Fibroblast of lung (primary cell): ENCODE measurements around the gene GABRG3. TPM values are rescaled to one million over a fixed set of nuclear protein-coding genes. Genes with fewer than 3 reads are reported as not detected.

Experiments used
- DNase-seq, 2 donors: peaks; one replicate each; pipeline versions ENCODE4 v3.0.0 to v3.0.0-alpha.2; 2010; ENCODE audit warnings: low read depth in 2 of 2
- H2AFZ ChIP-seq: 2 replicates; pipeline ENCODE4 v1.5.1; 2012; ENCODE audit warnings: low read length, control low read depth, inconsistent platforms
- H3K27ac ChIP-seq: 2 replicates; pipeline ENCODE4 v1.5.1; 2011; ENCODE audit warnings: low read length, control low read depth; ENCODE audit not compliant: insufficient read depth
- H3K27me3 ChIP-seq: 2 replicates; pipeline ENCODE4 v1.5.1; 2011; ENCODE audit warnings: mild to moderate bottlenecking, low read length; ENCODE audit not compliant: control insufficient read depth, insufficient read depth
- H3K36me3 ChIP-seq: 2 replicates; pipeline ENCODE4 v1.5.1; 2011; ENCODE audit warnings: low read length; ENCODE audit not compliant: control insufficient read depth, insufficient read depth
- H3K4me1 ChIP-seq: 2 replicates; pipeline ENCODE4 v1.5.1; 2011; ENCODE audit warnings: low read length; ENCODE audit not compliant: control insufficient read depth, insufficient read depth; ENCODE audit errors: extremely low read depth
- H3K4me2 ChIP-seq: 2 replicates; pipeline ENCODE4 v1.5.1; 2011; ENCODE audit warnings: low read length, control low read depth; ENCODE audit not compliant: insufficient read depth; ENCODE audit errors: extremely low read depth
- H3K4me3 ChIP-seq, 4 experiments: fragments of 200-600 bp in 1 of 4; sonication (generic) in 1 of 4; replicated peaks in 1 of 4; 2 replicates each; pipeline ENCODE4 v1.5.1; 2011 to 2016; ENCODE audit warnings: low read length in 4 of 4, low read depth in 3 of 4, mild to moderate bottlenecking in 3 of 4, control low read depth in 2 of 4, inconsistent platforms in 1 of 4, mixed read lengths in 1 of 4; ENCODE audit not compliant: insufficient read depth in 1 of 4; ENCODE audit errors: control extremely low read depth in 1 of 4
- H3K79me2 ChIP-seq: 2 replicates; pipeline ENCODE4 v1.5.1; 2012; ENCODE audit warnings: mild to moderate bottlenecking, low read length, inconsistent platforms; ENCODE audit not compliant: control insufficient read depth, insufficient read depth
- H3K9ac ChIP-seq: 2 replicates; pipeline ENCODE4 v1.5.1; 2011; ENCODE audit warnings: mild to moderate bottlenecking, low read length, control low read depth; ENCODE audit not compliant: insufficient read depth
- H3K9me3 ChIP-seq: 2 replicates; pipeline ENCODE4 v1.5.1; 2012; ENCODE audit warnings: low read depth, low read length; ENCODE audit not compliant: control insufficient read depth, insufficient read depth
- H4K20me1 ChIP-seq: 2 replicates; pipeline ENCODE4 v1.5.1; 2011; ENCODE audit warnings: low read length; ENCODE audit not compliant: control insufficient read depth, insufficient read depth; ENCODE audit errors: extremely low read depth
- CTCF ChIP-seq, 2 donors: IDR thresholded peaks in 1 of 2; conservative IDR thresholded peaks in 1 of 2; 1 replicate in 1 of 2; 2 replicates in 1 of 2; pipeline ENCODE4 v1.5.1; 2011 to 2012; ENCODE audit warnings: low read length in 2 of 2, control low read depth in 1 of 2, inconsistent platforms in 1 of 2, low read depth in 1 of 2, mild to moderate bottlenecking in 1 of 2
- EZH2 ChIP-seq: IDR thresholded peaks from 2 replicates; pipeline ENCODE4 v1.5.1; 2012; ENCODE audit warnings: low read length, control low read depth, mild to moderate bottlenecking; ENCODE audit errors: missing control alignments
- polyA plus RNA-seq, 2 donors: library from polyadenylated mRNA; depleted of rRNA in 1 of 2; stranded (reverse) in 1 of 2; unstranded in 1 of 2; fragments of >200 nt; gene quantifications; 2 replicates each; pipeline ENCODE4 v1.2.1, GENCODE V29; 2011 to 2012; ENCODE audit warnings: missing spikeins in 1 of 2
- total RNA-seq: library from RNA; depleted of rRNA; stranded (reverse); fragments of >200 nt; gene quantifications from 2 replicates; pipeline ENCODE4 v1.2.1, GENCODE V29; 2014

GABRG3 gene
- total and polyA plus RNA-seq, 2 donors (not counting 1 experiment from before 2014, with no cell fraction given), result not detected

GRCh38 chr15:27463525-27464088, 492.6 kb downstream of the GABRG3 start:
- Histone ChIP-seq H4K20me1 (no peaks in the 10 kb centered on the region), H3K4me3 (no peak overlapping the region)
- DNase-seq, result no peak

GRCh38 chr15:27464941-27465612, 494.1 kb downstream of the GABRG3 start:
- H3K9ac ChIP-seq, result no peak overlapping the region
- H3K4me2 ChIP-seq, result no peak overlapping the region
- H2AFZ ChIP-seq, result no peak overlapping the region
- H3K27ac ChIP-seq, result no peak overlapping the region
- no peak for TF ChIP-seq CTCF (conservative IDR thresholded peaks at IDR 0.05 in 1 of 2, IDR thresholded peaks at IDR 0.05 in 1 of 2; ENCODE audit: low read depth in 1 of 2, low read length in 2 of 2)
- no peak for TF ChIP-seq EZH2
- H4K20me1 ChIP-seq, result no peaks in the 10 kb centered on the region
- H3K9me3 ChIP-seq, result no peaks in the 10 kb centered on the region
- H3K4me1 ChIP-seq, result no peaks in the 10 kb centered on the region
- no peaks in the 10 kb centered on the region for H3K79me2 ChIP-seq
- H3K27me3 ChIP-seq, result no peaks in the 10 kb centered on the region
- H3K36me3 ChIP-seq, result no peaks in the 10 kb centered on the region
- peak; percentile 23 to 34 for DNase-seq
- H3K4me3 ChIP-seq, result no peak overlapping the region

More at GRCh38 chr15:27463525-27464088, 492.6 kb downstream of the GABRG3 start:
- H3K9ac ChIP-seq, result no peak overlapping the region
- no peaks in the 10 kb centered on the region for H3K4me1 ChIP-seq
- H3K27me3 ChIP-seq, result no peaks in the 10 kb centered on the region
- H2AFZ ChIP-seq, result no peak overlapping the region
- no peak overlapping the region for H3K27ac ChIP-seq
- TF ChIP-seq CTCF (conservative IDR thresholded peaks at IDR 0.05 in 1 of 2, IDR thresholded peaks at IDR 0.05 in 1 of 2; ENCODE audit: low read depth in 1 of 2, low read length in 2 of 2), result no peak
- no peak for TF ChIP-seq EZH2
- no peaks in the 10 kb centered on the region for H3K79me2 ChIP-seq
- H3K4me2 ChIP-seq, result no peak overlapping the region
- H3K9me3 ChIP-seq, result no peaks in the 10 kb centered on the region
- no peaks in the 10 kb centered on the region for H3K36me3 ChIP-seq

GRCh38 chr15:27466758-27467157, 495.8 kb downstream of the GABRG3 start:
- DNase-seq, result no peak
- H3K36me3 ChIP-seq, result no peaks in the 10 kb centered on the region

More at GRCh38 chr15:27466758-27467157, 495.8 kb downstream of the GABRG3 start:
- H3K9ac ChIP-seq, result no peak overlapping the region
- no peak for TF ChIP-seq CTCF (conservative IDR thresholded peaks at IDR 0.05 in 1 of 2, IDR thresholded peaks at IDR 0.05 in 1 of 2; ENCODE audit: low read depth in 1 of 2, low read length in 2 of 2)
- no peak overlapping the region for H3K27ac ChIP-seq
- H3K79me2 ChIP-seq, result no peaks in the 10 kb centered on the region
- no peak overlapping the region for H2AFZ ChIP-seq
- H3K4me1 ChIP-seq, result no peaks in the 10 kb centered on the region
- H4K20me1 ChIP-seq, result no peaks in the 10 kb centered on the region
- H3K27me3 ChIP-seq, result no peaks in the 10 kb centered on the region
- no peak overlapping the region for H3K4me2 ChIP-seq
- no peaks in the 10 kb centered on the region for H3K9me3 ChIP-seq
- H3K4me3 ChIP-seq, result no peak overlapping the region
